WTC11 (cell line): Measurements from ENCODE around the gene BUD13. TPM values are rescaled to one million over a fixed set of nuclear protein-coding genes. Genes with fewer than 3 reads are reported as not detected.
A peak's percentile ranks its signal among the peaks of the same experiment; 100 is the strongest.

Source experiments
- ATAC-seq: fragments of 200-7000 bp; cut with Tn5 transposase; 2 replicates; pipeline ENCODE4 v1.10.0; 2021; ENCODE audit warnings: mild to moderate bottlenecking, moderate library complexity
- CTCF ChIA-PET: fragments of 300-600 bp; sonication (Branson Sonifier 250); formaldehyde crosslinking; loops from one replicate; lab custom pipeline; 2021; ENCODE audit warnings: antibody characterized with exemption; lab: Charles Lee
- POLR2A ChIA-PET: fragments of 350-600 bp; sonication (Branson Sonifier 250); formaldehyde crosslinking; loops from one replicate; lab custom pipeline; 2021; ENCODE audit warnings: antibody characterized with exemption; lab: Charles Lee
- DNase-seq: peaks from one replicate; pipeline ENCODE4 v3.0.0; 2021; ENCODE audit warnings: low spot score
- H3K27ac Mint-ChIP-seq: 2 replicates; pipeline ENCODE4 v1.8.0; 2021; ENCODE audit warnings: mixed read lengths
- H3K27me3 Mint-ChIP-seq: 2 replicates; pipeline ENCODE4 v1.8.0; 2021; ENCODE audit warnings: low read depth, mild to moderate bottlenecking, moderate library complexity, mixed read lengths
- H3K36me3 Mint-ChIP-seq: 2 replicates; pipeline ENCODE4 v1.8.0; 2021; ENCODE audit warnings: mixed read lengths
- H3K4me1 Mint-ChIP-seq: 2 replicates; pipeline ENCODE4 v1.8.0; 2022; ENCODE audit warnings: mixed read lengths
- H3K4me3 Mint-ChIP-seq: 2 replicates; pipeline ENCODE4 v1.8.0; 2021; ENCODE audit warnings: mild to moderate bottlenecking, moderate library complexity, mixed read lengths
- H3K9me3 Mint-ChIP-seq: 2 replicates; pipeline ENCODE4 v1.8.0; 2021; ENCODE audit warnings: mixed read lengths
- AFF4 ChIP-seq: sonication (generic); formaldehyde crosslinking; IDR thresholded peaks from 2 replicates; pipeline ENCODE4 v1.8.1; 2023; ENCODE audit warnings: mild to moderate bottlenecking, missing genetic modification reagents, borderline replicate concordance
- AR ChIP-seq: fragments of 250-450 bp; sonication (Bioruptor Pico); IDR thresholded peaks from 2 replicates; pipeline ENCODE4 v1.9.0; 2021; ENCODE audit warnings: mild to moderate bottlenecking
- ATF6 ChIP-seq: sonication (generic); formaldehyde crosslinking; IDR thresholded peaks from 2 replicates; pipeline ENCODE4 v1.8.1; 2023; ENCODE audit warnings: mild to moderate bottlenecking, missing genetic modification reagents
- E2F4 ChIP-seq: sonication (generic); formaldehyde crosslinking; IDR thresholded peaks from 2 replicates; pipeline ENCODE4 v1.8.1; 2022; ENCODE audit warnings: low read depth, mild to moderate bottlenecking, moderate library complexity, missing genetic modification reagents, borderline replicate concordance
- E2F5 ChIP-seq: sonication (generic); formaldehyde crosslinking; IDR thresholded peaks from 2 replicates; pipeline ENCODE4 v1.8.1; 2022; ENCODE audit warnings: mild to moderate bottlenecking, moderate library complexity, missing genetic modification reagents
- FOXJ3 ChIP-seq: sonication (generic); formaldehyde crosslinking; IDR thresholded peaks from 2 replicates; pipeline ENCODE4 v1.9.0; 2021; ENCODE audit warnings: missing genetic modification reagents, mild to moderate bottlenecking, borderline replicate concordance
- IRF2 ChIP-seq: sonication (generic); formaldehyde crosslinking; IDR thresholded peaks from 2 replicates; pipeline ENCODE4 v1.8.0; 2022; ENCODE audit warnings: low read depth, missing genetic modification reagents, borderline replicate concordance
- KAT7 ChIP-seq: sonication (generic); formaldehyde crosslinking; IDR thresholded peaks from 2 replicates; pipeline ENCODE4 v1.8.1; 2023; ENCODE audit warnings: missing genetic modification reagents, mild to moderate bottlenecking, borderline replicate concordance
- MYBL2 ChIP-seq: sonication (generic); formaldehyde crosslinking; IDR thresholded peaks from 2 replicates; pipeline ENCODE4 v1.8.1; 2023; ENCODE audit warnings: mild to moderate bottlenecking, moderate library complexity, missing genetic modification reagents
- NFYB ChIP-seq: sonication (generic); formaldehyde crosslinking; conservative IDR thresholded peaks from 2 replicates; pipeline ENCODE4 v1.8.0; 2022; ENCODE audit warnings: low read depth, missing genetic modification reagents
- TCF7 ChIP-seq: sonication (generic); formaldehyde crosslinking; IDR thresholded peaks from 2 replicates; pipeline ENCODE4 v1.8.0; 2022; ENCODE audit warnings: mild to moderate bottlenecking, low read depth, missing genetic modification reagents, moderate library complexity
- TP53 ChIP-seq: sonication (generic); formaldehyde crosslinking; IDR thresholded peaks from 2 replicates; pipeline ENCODE4 v1.8.1; 2023; ENCODE audit warnings: mild to moderate bottlenecking, missing genetic modification reagents
- ZBTB43 ChIP-seq: sonication (generic); formaldehyde crosslinking; IDR thresholded peaks from 2 replicates; pipeline ENCODE4 v1.8.1; 2023; ENCODE audit warnings: mild to moderate bottlenecking, missing genetic modification reagents
- ZNF423 ChIP-seq: fragments of 250-450 bp; sonication (Bioruptor Pico); IDR thresholded peaks from 2 replicates; pipeline ENCODE4 v2.1.2; 2022; ENCODE audit warnings: mild to moderate bottlenecking, moderate library complexity
- total RNA-seq: library from RNA; stranded (reverse); gene quantifications from 3 replicates; pipeline ENCODE4 v1.2.3, GENCODE V29; 2021

The BUD13 gene
- total RNA-seq, 1 experiment from 2014 or later, result 20.7 TPM

GRCh38 chr11:116750070-116750718 is 22.6 kb downstream of the BUD13 start:
- Mint-ChIP-seq H3K4me1 (no peaks in the 10 kb centered on the region), H3K36me3 (peaks cover 34% of the 10 kb centered on the region), H3K9me3 (no peaks in the 10 kb centered on the region), H3K27me3 (no peaks in the 10 kb centered on the region), H3K4me3 (no peak overlapping the region), H3K27ac (no peak overlapping the region)
- TF ChIP-seq E2F5 (CRISPR knock-in tag) (no peak), TCF7 (CRISPR knock-in tag) (no peak), IRF2 (CRISPR knock-in tag) (no peak), ZNF423 (no peak), AFF4 (CRISPR knock-in tag) (no peak), MYBL2 (CRISPR knock-in tag) (no peak), E2F4 (CRISPR knock-in tag) (no peak), AR (CRISPR knock-in tag) (no peak), TP53 (CRISPR knock-in tag) (no peak), NFYB (CRISPR knock-in tag) (no peak), ZBTB43 (CRISPR knock-in tag) (no peak), FOXJ3 (no peak)
- CTCF ChIA-PET, result interaction anchor here (1.0 to 2.0 kb wide), 2 partner anchors 41 to 85 kb away, joined by 3 to 4 read pairs; partner anchors contain the start of gene APOA5
- POLR2A ChIA-PET, result no interaction called here
- ATAC-seq (no peak), DNase-seq (no peak)

- Mint-ChIP-seq H3K4me3 (no peak overlapping the region), H3K9me3 (no peaks in the 10 kb centered on the region), H3K27me3 (no peaks in the 10 kb centered on the region), H3K4me1 (peaks cover 32% of the 10 kb centered on the region), H3K36me3 (peaks cover 3% of the 10 kb centered on the region), H3K27ac (peak overlapping the region; percentile 86)
- ChIA-PET CTCF (interaction anchor here (0.7 to 5.1 kb wide), 12 partner anchors 9 to 491 kb away, joined by 3 to 91 read pairs (median 4); partner anchors contain the start of genes APOA1, RNF214 and SIDT2), POLR2A (no interaction called here)
- DNase-seq (no peak), ATAC-seq (peak; percentile 56)
- TF ChIP-seq MYBL2 (CRISPR knock-in tag) (no peak), ZBTB43 (CRISPR knock-in tag) (no peak), NFYB (CRISPR knock-in tag) (no peak), AFF4 (CRISPR knock-in tag) (no peak), ATF6 (CRISPR knock-in tag) (no peak), KAT7 (no peak)
These were observed 30.7 kb downstream of the BUD13 start for GRCh38 chr11:116742104-116742503.
